Progenitor cell of endocrine pancreas (in vitro differentiated cells): ENCODE measurements around the gene MYO10. TPM values are rescaled to one million over a fixed set of nuclear protein-coding genes. Genes with fewer than 3 reads are reported as not detected.

ENCODE experiments used
- DNase-seq: peaks from one replicate; pipeline ENCODE4 v3.0.0; 2021; ENCODE audit warnings: low spot score; ENCODE audit not compliant: unreplicated experiment
- H3K27ac Mint-ChIP-seq: 2 replicates; pipeline ENCODE4 v1.8.0; 2021; ENCODE audit warnings: mild to moderate bottlenecking, moderate library complexity, mixed read lengths
- H3K27me3 Mint-ChIP-seq: 2 replicates; pipeline ENCODE4 v1.8.0; 2021; ENCODE audit warnings: mixed read lengths
- H3K36me3 Mint-ChIP-seq: 2 replicates; pipeline ENCODE4 v1.8.0; 2022; ENCODE audit warnings: mixed read lengths; ENCODE audit not compliant: insufficient read depth
- H3K4me1 Mint-ChIP-seq: 2 replicates; pipeline ENCODE4 v1.8.0; 2021; ENCODE audit warnings: low read depth, mixed read lengths
- H3K4me3 Mint-ChIP-seq: 2 replicates; pipeline ENCODE4 v1.8.0; 2021; ENCODE audit warnings: low read depth, mild to moderate bottlenecking, moderate library complexity, mixed read lengths
- H3K9me3 Mint-ChIP-seq: 2 replicates; pipeline ENCODE4 v1.8.0; 2021; ENCODE audit warnings: low read depth, mixed read lengths
- total RNA-seq: library from RNA; stranded (reverse); gene quantifications from 2 replicates; pipeline ENCODE4 v1.2.1, GENCODE V29; 2021
- TF ChIP-seq, protein P1 (sequence below): fragments of 200-600 bp; sonication (generic); IDR thresholded peaks from one replicate; pipeline ENCODE4 v1.5.0; 2021; ENCODE audit warnings: antibody characterized with exemption, mild to moderate bottlenecking; ENCODE audit not compliant: unreplicated experiment

MYO10 gene
- total RNA-seq, 1 donor from 2014 or later, result 88.0 TPM

DNA sequence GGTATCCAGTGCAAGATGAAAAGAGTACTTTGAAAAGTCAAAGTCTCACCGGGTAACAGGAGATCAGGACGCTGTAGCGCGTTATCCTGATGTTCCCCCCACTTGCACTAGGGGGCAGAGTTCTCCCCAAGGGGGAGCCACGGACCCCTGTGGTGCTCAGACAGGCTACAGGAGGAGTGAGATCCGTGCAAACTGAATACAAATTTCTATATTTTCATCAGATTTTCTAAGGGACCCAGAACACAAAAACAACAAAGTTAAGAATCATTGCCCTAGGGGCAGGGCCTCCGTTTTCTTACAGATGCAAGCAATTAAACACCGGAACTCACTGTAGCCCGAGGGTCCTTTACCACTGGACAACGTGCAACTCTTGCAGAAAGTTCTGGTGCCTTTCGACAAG lies 2.0 kb downstream of the MYO10 start:
- Mint-ChIP-seq H3K9me3 (no peaks in the 10 kb centered on the region), H3K27me3 (peaks cover 40% of the 10 kb centered on the region), H3K36me3 (no peaks in the 10 kb centered on the region), H3K4me1 (peaks cover 42% of the 10 kb centered on the region), H3K27ac (peak overlapping the region; percentile 86), H3K4me3 (peak overlapping the region; percentile 95)
- peak; percentile 74 for DNase-seq
- TF ChIP-seq, protein P1, sequence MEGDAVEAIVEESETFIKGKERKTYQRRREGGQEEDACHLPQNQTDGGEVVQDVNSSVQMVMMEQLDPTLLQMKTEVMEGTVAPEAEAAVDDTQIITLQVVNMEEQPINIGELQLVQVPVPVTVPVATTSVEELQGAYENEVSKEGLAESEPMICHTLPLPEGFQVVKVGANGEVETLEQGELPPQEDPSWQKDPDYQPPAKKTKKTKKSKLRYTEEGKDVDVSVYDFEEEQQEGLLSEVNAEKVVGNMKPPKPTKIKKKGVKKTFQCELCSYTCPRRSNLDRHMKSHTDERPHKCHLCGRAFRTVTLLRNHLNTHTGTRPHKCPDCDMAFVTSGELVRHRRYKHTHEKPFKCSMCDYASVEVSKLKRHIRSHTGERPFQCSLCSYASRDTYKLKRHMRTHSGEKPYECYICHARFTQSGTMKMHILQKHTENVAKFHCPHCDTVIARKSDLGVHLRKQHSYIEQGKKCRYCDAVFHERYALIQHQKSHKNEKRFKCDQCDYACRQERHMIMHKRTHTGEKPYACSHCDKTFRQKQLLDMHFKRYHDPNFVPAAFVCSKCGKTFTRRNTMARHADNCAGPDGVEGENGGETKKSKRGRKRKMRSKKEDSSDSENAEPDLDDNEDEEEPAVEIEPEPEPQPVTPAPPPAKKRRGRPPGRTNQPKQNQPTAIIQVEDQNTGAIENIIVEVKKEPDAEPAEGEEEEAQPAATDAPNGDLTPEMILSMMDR, result peak; percentile 97

DNA sequence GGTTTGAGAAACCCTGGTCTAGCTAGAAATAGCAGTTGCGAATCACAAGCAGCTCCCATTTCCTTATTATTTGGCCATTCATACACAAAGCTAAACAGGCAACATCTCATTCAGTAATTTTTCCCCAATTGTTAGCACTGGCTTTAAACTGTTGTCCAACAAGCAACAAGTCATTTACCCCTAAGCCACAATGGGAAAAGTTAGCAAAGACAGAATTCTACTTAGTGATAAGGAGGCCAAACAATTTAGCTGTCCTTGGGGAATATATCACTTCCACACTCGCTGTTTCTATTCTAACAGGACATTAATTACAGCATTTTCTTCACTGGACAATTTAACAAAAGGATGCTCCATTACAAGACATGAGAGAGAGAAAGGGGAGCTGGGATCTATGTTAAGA lies 2.8 kb downstream of the MYO10 start:
- TF ChIP-seq, protein P1, result no peak
- no peak overlapping the region for H3K27ac Mint-ChIP-seq
- peaks cover 42% of the 10 kb centered on the region for H3K4me1 Mint-ChIP-seq
- no peak for DNase-seq
- H3K4me3 Mint-ChIP-seq, result peak overlapping the region; percentile 95
- H3K9me3 Mint-ChIP-seq, result no peaks in the 10 kb centered on the region
- no peaks in the 10 kb centered on the region for H3K36me3 Mint-ChIP-seq
- peaks cover 32% of the 10 kb centered on the region for H3K27me3 Mint-ChIP-seq

DNA sequence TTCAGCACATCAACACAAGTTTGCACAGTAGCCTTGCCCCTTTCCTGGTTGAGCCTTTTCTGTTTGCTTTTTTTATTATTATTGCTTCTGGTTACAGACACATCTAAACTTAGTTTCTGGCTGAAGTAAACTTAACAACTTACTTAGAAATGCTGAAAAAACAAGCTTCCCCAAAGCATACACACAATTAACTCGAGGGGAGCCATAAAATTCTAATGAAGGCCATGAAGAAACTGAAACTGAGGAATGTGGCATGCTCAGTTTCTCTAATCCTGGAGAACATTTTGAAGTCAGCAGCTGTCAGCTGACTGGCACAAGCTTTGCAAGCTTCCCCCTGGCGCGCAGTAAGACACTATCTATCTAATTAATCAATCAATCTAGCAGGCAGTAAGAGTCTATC lies 3.7 kb downstream of the MYO10 start:
- peaks cover 42% of the 10 kb centered on the region for H3K4me1 Mint-ChIP-seq
- H3K27me3 Mint-ChIP-seq, result peaks cover 23% of the 10 kb centered on the region
- no peak for DNase-seq

DNA sequence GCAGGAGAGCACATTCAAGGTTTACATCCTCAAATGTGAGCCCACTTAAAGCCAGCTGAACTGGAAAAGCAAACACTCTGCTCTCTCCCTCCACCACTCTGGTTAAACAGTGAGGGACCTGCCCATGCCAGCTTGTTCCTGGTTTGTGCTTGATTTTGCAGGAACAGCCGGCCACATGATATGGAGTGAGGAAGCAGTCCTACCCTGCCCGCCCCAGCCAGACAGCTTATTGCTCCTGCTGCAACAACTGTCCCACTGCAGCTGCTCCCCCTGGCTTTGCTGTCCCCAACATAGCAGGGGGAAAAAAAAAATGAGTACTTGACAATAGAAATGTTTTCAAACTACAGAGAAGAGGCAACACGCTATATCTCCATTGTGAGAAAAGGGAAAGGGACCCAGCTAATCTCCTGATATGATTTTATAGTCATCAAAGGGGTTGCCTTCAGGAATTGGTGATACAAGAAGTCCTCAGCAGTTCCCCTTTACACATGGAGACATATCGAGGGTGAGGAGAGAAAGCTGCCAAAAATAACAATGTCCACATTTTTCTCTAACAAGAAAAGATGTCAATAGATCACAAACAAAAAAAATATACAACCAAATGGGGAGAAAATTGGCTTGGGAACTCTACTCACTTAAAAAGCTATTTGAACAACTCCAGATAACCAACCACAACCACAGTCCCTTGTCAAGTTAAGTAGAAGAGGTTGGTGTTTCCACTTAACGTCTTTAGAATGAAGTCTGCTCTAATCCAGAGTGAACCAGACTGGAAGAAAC lies 4.6 kb downstream of the MYO10 start:
- Mint-ChIP-seq H3K27me3 (peaks cover 14% of the 10 kb centered on the region), H3K4me3 (peak overlapping the region; percentile 9), H3K4me1 (peaks cover 38% of the 10 kb centered on the region), H3K36me3 (no peaks in the 10 kb centered on the region), H3K27ac (peak overlapping the region; percentile 63), H3K9me3 (no peaks in the 10 kb centered on the region)
- DNase-seq, result no peak
- TF ChIP-seq, protein P1, result no peak

More for the DNA sequence above, 3.7 kb downstream of the MYO10 start:
- Mint-ChIP-seq H3K4me3 (no peak overlapping the region), H3K27ac (peak overlapping the region; percentile 5), H3K36me3 (no peaks in the 10 kb centered on the region), H3K9me3 (no peaks in the 10 kb centered on the region)
- TF ChIP-seq, protein P1, result no peak

DNA sequence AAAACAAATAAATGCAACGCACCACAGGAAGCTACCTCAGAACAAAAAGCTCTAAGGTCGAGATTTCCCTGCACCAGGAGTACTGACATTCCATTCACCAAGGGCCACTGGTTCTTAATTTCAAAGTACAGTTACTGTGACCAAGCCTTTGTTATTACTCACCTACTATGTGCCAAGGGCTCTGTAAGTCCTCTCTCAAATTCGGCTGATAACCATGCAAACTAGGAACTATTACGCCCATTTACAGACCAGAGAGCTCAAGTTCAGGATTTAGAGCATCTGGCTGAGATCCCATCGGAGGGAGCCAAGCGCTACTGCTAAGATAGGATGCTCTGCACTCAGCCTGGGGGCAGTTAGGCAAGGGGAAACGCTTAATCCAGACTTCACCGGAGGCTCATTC lies 5.6 kb downstream of the MYO10 start:
- Mint-ChIP-seq H3K36me3 (no peaks in the 10 kb centered on the region), H3K27ac (no peak overlapping the region), H3K4me3 (no peak overlapping the region), H3K4me1 (peaks cover 37% of the 10 kb centered on the region), H3K9me3 (no peaks in the 10 kb centered on the region), H3K27me3 (peaks cover 12% of the 10 kb centered on the region)
- DNase-seq, result no peak
- TF ChIP-seq, protein P1, result no peak
